B cell (primary cell): Measurements from ENCODE around the gene PAEP. TPM values are rescaled to one million over a fixed set of nuclear protein-coding genes. Genes with fewer than 3 reads are reported as not detected.

Source experiments
- ATAC-seq: fragments of 200-7000 bp; cut with Tn5 transposase; one replicate; pipeline ENCODE4 v1.10.0; 2021; ENCODE audit warnings: low read depth, mild to moderate bottlenecking, moderate number of reproducible peaks, moderate library complexity
- CTCF ChIA-PET: fragments of 350-600 bp; sonication (Branson Sonifier 250); formaldehyde crosslinking; loops from one replicate; lab custom pipeline; 2021; ENCODE audit warnings: antibody characterized with exemption, inconsistent platforms; lab: Charles Lee
- POLR2A ChIA-PET: fragments of 350-600 bp; sonication (Branson Sonifier 250); formaldehyde crosslinking; loops from one replicate; lab custom pipeline; 2021; ENCODE audit warnings: antibody characterized with exemption; lab: Charles Lee
- DNase-seq: peaks from one replicate; pipeline ENCODE4 v3.0.0; 2013
- H2AFZ ChIP-seq: 2 replicates; pipeline ENCODE4 v1.6.1; 2012; ENCODE audit warnings: mild to moderate bottlenecking, low read depth, low read length; ENCODE audit not compliant: insufficient read depth, poor library complexity, severe bottlenecking
- H3K27ac ChIP-seq, 2 donors: 1 replicate in 1 of 2; 2 replicates in 1 of 2; pipeline ENCODE4 v1.5.1; 2012 to 2013; ENCODE audit warnings: low read length in 2 of 2, mild to moderate bottlenecking in 2 of 2, moderate library complexity in 1 of 2
- H3K27me3 ChIP-seq, 4 experiments: fragments of 200-600 bp in 1 of 4; sonication (generic) in 1 of 4; replicated peaks in 1 of 4; 1 replicate in 2 of 4; 2 replicates in 2 of 4; pipeline versions ENCODE4 v1.6.1 to v1.7.0; 2013 to 2016; ENCODE audit warnings: low read length in 3 of 4, mild to moderate bottlenecking in 2 of 4, mixed read lengths in 1 of 4, moderate library complexity in 1 of 4; ENCODE audit not compliant: insufficient read depth in 4 of 4, control insufficient read depth in 3 of 4; ENCODE audit errors: control extremely low read depth in 1 of 4
- H3K36me3 ChIP-seq, 2 experiments: replicated peaks in 1 of 2; 1 replicate in 1 of 2; 2 replicates in 1 of 2; pipeline versions ENCODE4 v1.6.1 to v1.7.1; 2013; ENCODE audit warnings: low read length in 1 of 2; ENCODE audit not compliant: insufficient read depth in 2 of 2, control insufficient read depth in 1 of 2; ENCODE audit errors: control extremely low read depth in 1 of 2, extremely low read depth in 1 of 2
- H3K4me1 ChIP-seq, 2 donors: fragments of 200-600 bp in 1 of 2; sonication (generic) in 1 of 2; 1 replicate in 1 of 2; 2 replicates in 1 of 2; pipeline versions ENCODE4 v1.5.1 to v1.6.1; 2013 to 2017; ENCODE audit warnings: low read length in 2 of 2; ENCODE audit not compliant: control insufficient read depth in 2 of 2, insufficient read depth in 2 of 2
- H3K4me2 ChIP-seq: replicated peaks from 2 replicates; pipeline ENCODE3; 2012; ENCODE audit warnings: mild to moderate bottlenecking, low read depth, low read length; ENCODE audit not compliant: poor library complexity, severe bottlenecking
- H3K4me3 ChIP-seq, 5 experiments: fragments of 200-600 bp in 1 of 5; sonication (generic) in 1 of 5; 1 replicate in 3 of 5; 2 replicates in 2 of 5; pipeline versions ENCODE4 v1.5.1 to v1.7.0; 2011 to 2016; ENCODE audit warnings: low read length in 4 of 5, mild to moderate bottlenecking in 4 of 5, low read depth in 2 of 5, control low read depth in 1 of 5, moderate library complexity in 1 of 5; ENCODE audit not compliant: insufficient read depth in 1 of 5; ENCODE audit errors: control extremely low read depth in 1 of 5, extremely low read depth in 1 of 5
- H3K79me2 ChIP-seq: fragments of 200-600 bp; sonication (generic); one replicate; pipeline ENCODE4 v1.6.0; 2016; ENCODE audit warnings: low read length; ENCODE audit not compliant: control insufficient read depth, insufficient read depth
- H3K9ac ChIP-seq: fragments of 200-600 bp; sonication (generic); 2 replicates; pipeline ENCODE4 v1.6.1; 2017; ENCODE audit warnings: mild to moderate bottlenecking, low read length, moderate library complexity
- H3K9me3 ChIP-seq, 3 donors: one replicate each; pipeline versions ENCODE4 v1.6.1 to v1.7.1; 2013; ENCODE audit warnings: low read length in 2 of 3; ENCODE audit not compliant: control insufficient read depth in 2 of 3, insufficient read depth in 1 of 3; ENCODE audit errors: control extremely low read depth in 1 of 3
- H4K20me1 ChIP-seq: 2 replicates; pipeline ENCODE4 v1.6.0; 2012; ENCODE audit warnings: mild to moderate bottlenecking, low read length; ENCODE audit not compliant: insufficient read depth, control insufficient read depth, poor library complexity, severe bottlenecking
- H3K27ac Mint-ChIP-seq: one replicate; pipeline ENCODE4 v1.8.0; 2021; ENCODE audit warnings: mixed read lengths
- H3K27me3 Mint-ChIP-seq: one replicate; pipeline ENCODE4 v1.8.0; 2021; ENCODE audit warnings: mixed read lengths
- H3K4me1 Mint-ChIP-seq: one replicate; pipeline ENCODE4 v1.8.0; 2021; ENCODE audit warnings: mixed read lengths
- H3K4me3 Mint-ChIP-seq: one replicate; pipeline ENCODE4 v1.8.0; 2021; ENCODE audit warnings: mixed read lengths
- H3K9me3 Mint-ChIP-seq: one replicate; pipeline ENCODE4 v1.8.0; 2022; ENCODE audit warnings: mixed read lengths; ENCODE audit not compliant: insufficient read depth
- CTCF ChIP-seq: fragments of 200-600 bp; IDR thresholded peaks from one replicate; pipeline ENCODE4 v1.8.0; 2022; ENCODE audit warnings: antibody characterized with exemption, mild to moderate bottlenecking
- EZH2 ChIP-seq: IDR thresholded peaks from 2 replicates; pipeline ENCODE4 v1.6.1; 2012; ENCODE audit warnings: borderline replicate concordance, low read depth, mild to moderate bottlenecking, moderate library complexity, low read length; ENCODE audit not compliant: insufficient read depth, poor library complexity, severe bottlenecking
- WGBS: methylation state at CpG from one replicate; pipeline ENCODE4 v1.1.5; 2013; ENCODE audit warnings: missing lambda C conversion rate; ENCODE audit not compliant: insufficient coverage; 5-methylcytosine and 5-hydroxymethylcytosine counted together
- intact Hi-C: fragments of 100-400 bp; cut with micrococcal nuclease; formaldehyde crosslinking; loops from one replicate; pipeline ENCODE4 v1.10.0; 2022
- polyA plus RNA-seq: library from polyadenylated mRNA; depleted of rRNA; stranded (reverse); fragments of >200 nt; gene quantifications from 2 replicates; pipeline ENCODE4 v1.2.3, GENCODE V29; 2012
- total RNA-seq, 2 donors: library from RNA; stranded (reverse); fragments of 120-200 nt in 1 of 2; gene quantifications; 1 replicate in 1 of 2; 2 replicates in 1 of 2; pipeline versions ENCODE4 v1.2.3 to v1.2.4, GENCODE V29; 2013 to 2022

Gene PAEP
- total and polyA plus RNA-seq, 2 donors (not counting 1 experiment from before 2014, with no cell fraction given) = not detected

- no peak overlapping the region for H3K27ac Mint-ChIP-seq
- Histone ChIP-seq H3K79me2 (no peaks in the 10 kb centered on the region), H2AFZ (no peak overlapping the region), H3K27ac (no peak overlapping the region), H3K36me3 (no peaks in the 10 kb centered on the region), H3K4me3 (no peak overlapping the region), H3K9me3 (peaks cover 0 to 4% (median 0%) of the 10 kb centered on the region in 3 donors), H3K4me1 (no peaks in the 10 kb centered on the region), H3K9ac (no peak overlapping the region), H3K27me3 (no peaks in the 10 kb centered on the region), H3K4me2 (no peak overlapping the region), H4K20me1 (no peaks in the 10 kb centered on the region)
- ChIA-PET CTCF (no interaction called here), POLR2A (no interaction called here)
- no peak for DNase-seq
- WGBS = 73% methylated on average over 31 of the region's 31 CpGs
- intact Hi-C loops = no loop called here
- H3K4me3 Mint-ChIP-seq = no peak overlapping the region
- TF ChIP-seq EZH2 = no peak
- TF ChIP-seq CTCF = no peak
- peaks cover 5% of the 10 kb centered on the region for H3K27me3 Mint-ChIP-seq
- no peaks in the 10 kb centered on the region for H3K9me3 Mint-ChIP-seq
- no peaks in the 10 kb centered on the region for H3K4me1 Mint-ChIP-seq
- ATAC-seq = no peak
Measured at GRCh38 chr9:135615666-135616618, 54.4 kb downstream of the PAEP start.

Other genes starting within 250 kb of the PAEP start
- gene PPP1R26, start 82.0 kb upstream of the PAEP start, total RNA-seq = 7.8 and 11.8 TPM in 2 replicates
- 1.1 and 1.9 TPM in 2 replicates for gene PPP1R26, start 82.0 kb upstream of the PAEP start, polyA plus RNA-seq
- gene MRPS2, start 61.1 kb upstream of the PAEP start, total RNA-seq = 26.7 and 28.2 TPM in 2 replicates
- 38.4 and 55.1 TPM in 2 replicates for gene MRPS2, start 61.1 kb upstream of the PAEP start, polyA plus RNA-seq
- gene LCN1, start 40.3 kb upstream of the PAEP start, total RNA-seq = not detected in 2 replicates
- gene LCN1, start 40.3 kb upstream of the PAEP start, polyA plus RNA-seq = not detected in 2 replicates
- gene OBP2A, start 15.6 kb upstream of the PAEP start, total RNA-seq = not detected in 2 replicates
- gene OBP2A, start 15.6 kb upstream of the PAEP start, polyA plus RNA-seq = not detected in 2 replicates
- 0.19 TPM in 1 of 2 replicates, not detected in the other for gene GLT6D1, start 77.8 kb downstream of the PAEP start, total RNA-seq
- gene GLT6D1, start 77.8 kb downstream of the PAEP start, polyA plus RNA-seq = not detected in 2 replicates
- not detected in 2 replicates for gene LCN9, start 101.6 kb downstream of the PAEP start, total RNA-seq
- not detected in 2 replicates for gene LCN9, start 101.6 kb downstream of the PAEP start, polyA plus RNA-seq
- gene SOHLH1, start 137.7 kb downstream of the PAEP start, total RNA-seq = not detected in 2 replicates
- gene SOHLH1, start 137.7 kb downstream of the PAEP start, polyA plus RNA-seq = not detected in 2 replicates
- not detected in 2 replicates for gene KCNT1, start 140.4 kb downstream of the PAEP start, total RNA-seq
- gene KCNT1, start 140.4 kb downstream of the PAEP start, polyA plus RNA-seq = not detected in 2 replicates